Stimulated activated CD4-positive, alpha-beta T cell treated with anti-CD3 and anti-CD28 coated beads, TNF-alpha, amount 100 ng/mL, for 24 hours (primary cell): ENCODE results near the gene KLHL29.

Experiments used
- DNase-seq, 3 experiments: peaks; one replicate each; pipeline ENCODE4 v3.0.0-alpha.2; 2020; ENCODE audit warnings: low read depth in 3 of 3

KLHL29 gene

GRCh38 chr2:23679044-23679443 is 294.1 kb downstream of the KLHL29 start:
- DNase-seq, result no peak

GRCh38 chr2:23680951-23681350 is 296.0 kb downstream of the KLHL29 start:
- no peak for DNase-seq

GRCh38 chr2:23681356-23682140 is 296.6 kb downstream of the KLHL29 start:
- DNase-seq, result no peak

- DNase-seq, result no peak
These were observed 297.5 kb downstream of the KLHL29 start for GRCh38 chr2:23682481-23682880.

GRCh38 chr2:23683001-23683400 is 298.0 kb downstream of the KLHL29 start:
- DNase-seq, result no peak

- no peak for DNase-seq
These were observed 299.6 kb downstream of the KLHL29 start for GRCh38 chr2:23684395-23685176.

- DNase-seq, result no peak
These were observed 300.2 kb downstream of the KLHL29 start for GRCh38 chr2:23685181-23685580.

GRCh38 chr2:23685706-23686105 is 300.7 kb downstream of the KLHL29 start:
- no peak for DNase-seq

GRCh38 chr2:23686405-23687029 is 301.5 kb downstream of the KLHL29 start:
- DNase-seq, result no peak

GRCh38 chr2:23687214-23687613 is 302.2 kb downstream of the KLHL29 start:
- no peak for DNase-seq

- no peak for DNase-seq
These were observed 302.7 kb downstream of the KLHL29 start for GRCh38 chr2:23687713-23688112.

- no peak for DNase-seq
These were observed 303.6 kb downstream of the KLHL29 start for GRCh38 chr2:23688486-23689130.

GRCh38 chr2:23689131-23689700 is 304.2 kb downstream of the KLHL29 start:
- no peak for DNase-seq

GRCh38 chr2:23689891-23690290 is 304.9 kb downstream of the KLHL29 start:
- no peak for DNase-seq

- no peak for DNase-seq
These were observed 305.6 kb downstream of the KLHL29 start for GRCh38 chr2:23690421-23691105.

- no peak for DNase-seq
These were observed 306.1 kb downstream of the KLHL29 start for GRCh38 chr2:23691106-23691470.

GRCh38 chr2:23691565-23691964 is 306.6 kb downstream of the KLHL29 start:
- DNase-seq, result no peak

GRCh38 chr2:23692263-23692662 is 307.3 kb downstream of the KLHL29 start:
- DNase-seq, result no peak

GRCh38 chr2:23692851-23693605 is 308.0 kb downstream of the KLHL29 start:
- DNase-seq, result no peak

- DNase-seq, result no peak
These were observed 308.6 kb downstream of the KLHL29 start for GRCh38 chr2:23693606-23693951.
